Stimulated activated CD8-positive, alpha-beta memory T cell treated with anti-CD3 and anti-CD28 coated beads, Interleukin-12 subunit alpha, Interleukin-12 subunit beta, amount 100 ng/mL, for 4 hours (primary cell): ENCODE data around the gene THEMIS.
"Not testable (repeated sequence)": the region's sequence is repeated elsewhere in the genome, so short reads cannot be mapped to it uniquely, and the experiment has no call there.

Experiments used
- DNase-seq: peaks from one replicate; pipeline ENCODE4 v3.0.0-alpha.2; 2020; ENCODE audit warnings: low read depth

Gene THEMIS

GRCh38 chr6:127900935-127901334 lies at the start of gene THEMIS:
THEMIS (minus strand) TSS chr6:127901058; CDS start chr6:127900932, 126 bp downstream.
- no peak for DNase-seq

GRCh38 chr6:127949251-127949650 lies 48.4 kb upstream of the THEMIS start:
- no peak for DNase-seq

- DNase-seq, result no peak
Observed at GRCh38 chr6:127946388-127946787, 45.5 kb upstream of the THEMIS start.

GRCh38 chr6:127945434-127946097 lies 44.7 kb upstream of the THEMIS start:
- no peak for DNase-seq

- DNase-seq, result no peak
Observed at GRCh38 chr6:127941228-127941627, 40.4 kb upstream of the THEMIS start.

- no peak for DNase-seq
Observed at GRCh38 chr6:127939442-127940066, 38.7 kb upstream of the THEMIS start.

GRCh38 chr6:127938701-127939100 lies 37.8 kb upstream of the THEMIS start:
- no peak for DNase-seq

- no peak for DNase-seq
Observed at GRCh38 chr6:127937747-127938146, 36.9 kb upstream of the THEMIS start.

GRCh38 chr6:127937102-127937501 lies 36.2 kb upstream of the THEMIS start:
- no peak for DNase-seq

GRCh38 chr6:127934956-127935355 lies 34.1 kb upstream of the THEMIS start:
- no peak for DNase-seq

GRCh38 chr6:127933852-127934840 lies 33.3 kb upstream of the THEMIS start:
- DNase-seq, result no peak

GRCh38 chr6:127933137-127933536 lies 32.3 kb upstream of the THEMIS start:
- DNase-seq, result no peak

GRCh38 chr6:127932708-127933107 lies 31.9 kb upstream of the THEMIS start:
- DNase-seq, result no peak

- not testable (repeated sequence) for DNase-seq
Observed at GRCh38 chr6:127926441-127926840, 25.6 kb upstream of the THEMIS start.

- no peak for DNase-seq
Observed at GRCh38 chr6:127924440-127924839, 23.6 kb upstream of the THEMIS start.

- no peak for DNase-seq
Observed at GRCh38 chr6:127924031-127924430, 23.2 kb upstream of the THEMIS start.

GRCh38 chr6:127923135-127923534 lies 22.3 kb upstream of the THEMIS start:
- DNase-seq, result no peak

- DNase-seq, result no peak
Observed at GRCh38 chr6:127921982-127922381, 21.1 kb upstream of the THEMIS start.

- DNase-seq, result no peak
Observed at GRCh38 chr6:127920804-127921203, 19.9 kb upstream of the THEMIS start.

- DNase-seq, result no peak
Observed at GRCh38 chr6:127918506-127919427, 17.9 kb upstream of the THEMIS start.

- DNase-seq, result no peak
Observed at GRCh38 chr6:127917766-127918165, 16.9 kb upstream of the THEMIS start.

- DNase-seq, result no peak
Observed at GRCh38 chr6:127914240-127914639, 13.4 kb upstream of the THEMIS start.
